Right lobe of liver (tissue), 6 donors: ENCODE measurements around the gene GALNT10. TPM values are rescaled to one million over a fixed set of nuclear protein-coding genes. Genes with fewer than 3 reads are reported as not detected.

ENCODE experiments used
- ATAC-seq, 4 donors: fragments of 200-7000 bp; cut with Tn5 transposase; one replicate each; pipeline ENCODE4 v1.9.1; 2020; ENCODE audit warnings: mild to moderate bottlenecking in 4 of 4, moderate library complexity in 4 of 4
- DNase-seq, 3 donors: peaks; one replicate each; pipeline ENCODE4 v3.0.0-alpha.2; 2020
- H3K27ac ChIP-seq, 3 donors: fragments of 200-600 bp; one replicate each; pipeline ENCODE4 v1.8.0; 2022
- H3K27me3 ChIP-seq, 2 donors: fragments of 200-600 bp; one replicate each; pipeline ENCODE4 v1.8.0; 2022
- H3K36me3 ChIP-seq, 4 donors: fragments of 200-600 bp; sonication (generic) in 1 of 4; one replicate each; pipeline versions ENCODE4 v1.5.1 to v1.8.0; 2017 to 2022; ENCODE audit warnings: control low read depth in 1 of 4
- H3K4me1 ChIP-seq, 4 donors: fragments of 200-600 bp; sonication (generic) in 1 of 4; one replicate each; pipeline versions ENCODE4 v1.5.1 to v1.8.0; 2017 to 2022; ENCODE audit warnings: control low read depth in 1 of 4
- H3K4me3 ChIP-seq, 3 donors: fragments of 200-600 bp; one replicate each; pipeline ENCODE4 v1.8.0; 2022
- H3K9me3 ChIP-seq, 4 donors: fragments of 200-600 bp; sonication (generic) in 1 of 4; one replicate each; pipeline versions ENCODE4 v1.5.1 to v1.8.0; 2017 to 2022; ENCODE audit warnings: control low read depth in 1 of 4
- POLR2A ChIP-seq: fragments of 450-650 bp; IDR thresholded peaks from one replicate; pipeline ENCODE4 v1.6.1; 2017; ENCODE audit warnings: antibody characterized with exemption, mild to moderate bottlenecking
- WGBS: methylation state at CpG from one replicate; pipeline ENCODE4 v1.1.6; 2018; ENCODE audit warnings: low coverage, low lambda C conversion rate; ENCODE audit not compliant: insufficient coverage; ENCODE audit errors: missing lambda C conversion rate; 5-methylcytosine and 5-hydroxymethylcytosine counted together
- intact Hi-C, 2 donors: fragments of 100-400 bp; cut with DNase I; formaldehyde crosslinking; loops; one replicate each; pipeline versions ENCODE4 v1.11.2 to v1.14.1; 2022
- total RNA-seq, 6 experiments: library from RNA; depleted of rRNA in 2 of 6; stranded (reverse); fragments of >200 nt in 2 of 6; fragmentation: NEBNext Ultra II Directional in 3 of 6; extraction: Animal tissue kit (Norgen Biotek cat#: 25700) in 3 of 6; gene quantifications; one replicate each; pipeline versions ENCODE4 v1.1.0 to v1.2.4, GENCODE V29; 2016 to 2023
- TF ChIP-seq, protein P1 (sequence below), 4 donors: fragments of 200-600 bp in 3 of 4; fragments of 450-650 bp in 1 of 4; IDR thresholded peaks; one replicate each; pipeline versions ENCODE4 v1.5.1 to v1.8.0; 2016 to 2022; ENCODE audit warnings: antibody characterized with exemption in 4 of 4, mild to moderate bottlenecking in 2 of 4
- donor health status: DM: no; HTN: yes; CAD: no.
- donor health status: DM: no; HTN: no; CAD: no.
- donor health status: DM: no; HTN: no; CAD: no.
- donor health status: DM: no; HTN: yes; CAD: no.
- donor health status: DM: no; HTN: yes; CAD: no.

Gene GALNT10
- total RNA-seq, 6 experiments from 2014 or later, result 4.0 to 9.7 (median 7.1) TPM

DNA sequence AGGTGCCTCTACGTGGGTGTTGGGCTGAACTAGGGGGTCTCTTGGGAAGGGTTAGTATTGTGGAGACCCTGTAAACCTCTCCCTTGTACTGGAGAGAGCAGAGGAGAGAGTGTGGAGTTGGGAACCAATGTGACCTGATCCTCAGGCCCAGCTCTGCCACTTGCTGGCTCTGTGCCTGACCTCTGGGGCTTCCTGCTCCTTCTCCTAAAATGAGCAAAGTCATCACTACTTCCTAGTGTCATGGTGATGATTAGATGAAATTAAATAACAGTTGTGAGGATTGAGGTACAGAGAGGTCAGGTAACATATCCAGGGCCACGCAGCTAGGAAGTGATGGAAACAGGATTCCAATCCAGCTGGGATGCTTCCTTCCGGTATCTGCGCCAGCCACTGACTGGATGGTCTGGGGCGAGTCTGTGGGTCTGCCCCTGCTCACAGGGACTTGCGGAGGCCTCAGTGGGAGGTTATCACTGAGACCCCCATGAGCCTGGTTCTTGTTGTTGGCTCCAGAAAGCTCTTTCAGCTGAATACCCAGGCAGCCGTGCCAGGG, 9.2 kb downstream of the GALNT10 start:
- DNase-seq (no peak), ATAC-seq (no peak)
- no peak overlapping the region for H3K4me3 ChIP-seq
- no peaks in the 10 kb centered on the region for H3K9me3 ChIP-seq
- H3K36me3 ChIP-seq, result no peaks in the 10 kb centered on the region
- TF ChIP-seq, protein P1, sequence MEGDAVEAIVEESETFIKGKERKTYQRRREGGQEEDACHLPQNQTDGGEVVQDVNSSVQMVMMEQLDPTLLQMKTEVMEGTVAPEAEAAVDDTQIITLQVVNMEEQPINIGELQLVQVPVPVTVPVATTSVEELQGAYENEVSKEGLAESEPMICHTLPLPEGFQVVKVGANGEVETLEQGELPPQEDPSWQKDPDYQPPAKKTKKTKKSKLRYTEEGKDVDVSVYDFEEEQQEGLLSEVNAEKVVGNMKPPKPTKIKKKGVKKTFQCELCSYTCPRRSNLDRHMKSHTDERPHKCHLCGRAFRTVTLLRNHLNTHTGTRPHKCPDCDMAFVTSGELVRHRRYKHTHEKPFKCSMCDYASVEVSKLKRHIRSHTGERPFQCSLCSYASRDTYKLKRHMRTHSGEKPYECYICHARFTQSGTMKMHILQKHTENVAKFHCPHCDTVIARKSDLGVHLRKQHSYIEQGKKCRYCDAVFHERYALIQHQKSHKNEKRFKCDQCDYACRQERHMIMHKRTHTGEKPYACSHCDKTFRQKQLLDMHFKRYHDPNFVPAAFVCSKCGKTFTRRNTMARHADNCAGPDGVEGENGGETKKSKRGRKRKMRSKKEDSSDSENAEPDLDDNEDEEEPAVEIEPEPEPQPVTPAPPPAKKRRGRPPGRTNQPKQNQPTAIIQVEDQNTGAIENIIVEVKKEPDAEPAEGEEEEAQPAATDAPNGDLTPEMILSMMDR (IDR thresholded peaks at IDR 0.05), result no peak
- no peak for TF ChIP-seq POLR2A
- no peaks in the 10 kb centered on the region for H3K27me3 ChIP-seq
- 85% methylated on average over 2 of the region's 7 CpGs for WGBS
- H3K27ac ChIP-seq, result no peak overlapping the region
- intact Hi-C loops, result loop anchor here in 1 of 2 donors (10.0 kb wide), 1 partner anchor 225 kb away; no protein-coding TSS in a partner anchor
- H3K4me1 ChIP-seq, result no peaks in the 10 kb centered on the region

DNA sequence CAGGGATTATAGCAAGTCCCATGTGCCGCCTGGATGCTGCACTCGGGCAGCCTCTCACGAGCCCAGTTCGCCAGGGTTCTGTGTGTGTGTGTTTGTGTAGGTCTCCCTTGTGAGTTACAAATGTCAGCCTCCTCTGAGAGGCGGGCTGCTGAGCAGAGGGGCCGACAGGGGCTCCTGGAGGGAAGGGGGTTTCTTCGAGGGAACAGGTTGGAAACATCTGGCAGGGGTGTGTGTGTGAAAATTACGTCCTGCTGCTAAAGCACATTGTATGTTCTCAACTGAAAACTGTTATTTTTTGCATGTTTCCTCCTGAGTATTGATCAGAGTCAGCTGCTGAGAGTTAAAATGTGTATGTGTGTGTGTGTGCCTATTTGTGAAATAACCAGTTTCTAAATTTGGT, 9.7 kb downstream of the GALNT10 start:
- Histone ChIP-seq H3K36me3 (no peaks in the 10 kb centered on the region), H3K27me3 (no peaks in the 10 kb centered on the region), H3K4me3 (no peak overlapping the region), H3K9me3 (no peaks in the 10 kb centered on the region), H3K27ac (no peak overlapping the region), H3K4me1 (no peaks in the 10 kb centered on the region)
- DNase-seq (no peak), ATAC-seq (no peak)
- TF ChIP-seq, protein P1 (IDR thresholded peaks at IDR 0.05), result no peak
- no peak for TF ChIP-seq POLR2A
- 79% methylated on average over 3 of the region's 8 CpGs for WGBS
- intact Hi-C loops, result no loop called here

DNA sequence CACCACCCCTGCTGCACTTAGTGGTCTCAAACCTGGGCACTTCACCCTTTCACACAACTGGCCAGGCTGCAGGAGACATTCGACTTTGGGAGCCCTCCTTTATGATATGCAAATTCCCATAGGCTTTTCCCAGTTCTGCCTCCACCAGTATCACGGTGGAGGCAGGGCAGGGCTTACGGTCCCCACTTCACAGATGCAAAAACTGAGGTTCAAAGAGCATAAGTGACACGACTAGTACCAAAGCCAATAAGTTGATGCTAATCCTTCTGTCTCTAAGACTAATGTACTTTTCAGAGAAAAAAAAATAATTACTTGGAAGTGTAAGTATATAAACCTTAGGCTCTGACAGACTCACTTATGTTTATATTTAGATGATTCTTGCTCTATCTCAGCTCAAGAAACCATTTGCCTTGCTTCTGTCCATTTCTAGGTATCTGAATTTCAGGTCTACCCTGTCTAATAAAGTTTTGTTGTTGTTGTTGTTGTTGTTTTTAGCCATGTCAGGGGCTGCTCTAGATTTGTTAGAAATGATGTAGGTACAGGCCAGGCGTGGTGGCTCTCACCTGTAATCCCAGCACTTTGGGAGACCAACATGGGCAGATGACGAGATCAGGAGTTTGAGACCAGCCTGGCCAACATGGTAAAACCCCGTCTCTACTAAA, 10.7 kb downstream of the GALNT10 start:
- 92% methylated on average over 6 of the region's 7 CpGs for WGBS
- ATAC-seq, result no peak
- TF ChIP-seq POLR2A, result no peak
- TF ChIP-seq, protein P1 (IDR thresholded peaks at IDR 0.05), result no peak
- Histone ChIP-seq H3K9me3 (no peaks in the 10 kb centered on the region), H3K27ac (no peak overlapping the region), H3K4me1 (no peaks in the 10 kb centered on the region), H3K36me3 (no peaks in the 10 kb centered on the region), H3K4me3 (no peak overlapping the region), H3K27me3 (no peaks in the 10 kb centered on the region)
- intact Hi-C loops, result no loop called here
- DNase-seq, result no peak

DNA sequence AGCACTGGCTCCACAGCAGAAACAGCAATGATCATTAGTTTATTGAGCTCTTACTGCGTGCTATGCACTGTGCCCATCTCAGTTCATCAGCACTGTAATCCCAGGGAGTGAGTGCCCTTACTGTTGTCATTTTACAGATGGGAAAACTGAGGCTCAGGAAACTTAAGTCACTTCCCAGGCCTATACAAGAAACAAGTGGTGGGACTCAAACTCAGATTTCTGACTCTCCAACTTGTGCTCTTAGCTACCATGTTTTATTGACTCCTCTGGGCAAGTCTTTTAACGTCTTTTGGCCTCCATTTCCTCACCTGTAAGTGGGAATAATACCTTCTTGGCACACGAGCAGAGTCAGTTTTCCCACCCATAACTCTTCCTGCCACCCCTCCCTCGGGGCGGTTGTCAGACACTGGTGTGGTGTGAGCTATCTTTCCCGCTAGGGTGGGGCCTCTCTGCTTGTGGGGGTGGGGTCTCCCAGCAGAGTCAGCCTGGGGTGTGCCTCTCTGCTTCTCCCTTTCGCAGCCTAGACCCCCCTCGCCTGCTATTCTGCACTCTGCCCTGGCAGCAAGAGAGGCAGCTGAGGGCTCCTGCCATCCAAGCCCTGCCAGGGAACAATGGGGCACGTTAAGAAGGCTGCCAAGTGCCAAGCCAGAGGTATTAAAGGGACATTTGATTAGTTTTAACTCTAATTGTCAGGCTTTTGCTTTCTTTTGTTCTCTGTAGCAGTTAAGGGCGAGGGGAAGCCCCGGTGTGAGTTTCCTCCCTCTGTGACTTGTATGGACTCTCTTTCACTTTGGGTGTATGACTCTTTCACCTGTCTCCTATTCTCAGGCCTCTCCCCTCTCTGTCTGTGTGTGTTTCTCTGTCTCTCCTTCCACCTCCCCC, 12.1 kb downstream of the GALNT10 start:
- Histone ChIP-seq H3K4me1 (no peaks in the 10 kb centered on the region), H3K27ac (no peak overlapping the region), H3K27me3 (no peaks in the 10 kb centered on the region), H3K9me3 (no peaks in the 10 kb centered on the region), H3K4me3 (no peak overlapping the region), H3K36me3 (no peaks in the 10 kb centered on the region)
- DNase-seq (no peak), ATAC-seq (no peak)
- no peak for TF ChIP-seq POLR2A
- TF ChIP-seq, protein P1 (IDR thresholded peaks at IDR 0.05), result no peak
- 46% methylated on average over 4 of the region's 11 CpGs for WGBS
- intact Hi-C loops, result no loop called here
